OCI-LY7 (cell line): ENCODE data around the gene PELI2. TPM values are rescaled to one million over a fixed set of nuclear protein-coding genes. Genes with fewer than 3 reads are reported as not detected.
"Not testable (repeated sequence)": the region's sequence is repeated elsewhere in the genome, so short reads cannot be mapped to it uniquely, and the experiment has no call there.

ENCODE experiments used
- BruUV-seq: library from RNA; stranded (reverse); fragments of 400-500 nt; replicated peaks from 2 replicates; lab custom pipeline; 2021; lab: Mats Ljungman, UMichigan
- CTCF ChIA-PET: fragments of 300-600 bp; sonication (Branson Sonifier 250); formaldehyde crosslinking; loops from one replicate; lab custom pipeline; 2022; ENCODE audit warnings: antibody characterized with exemption; ENCODE audit not compliant: unreplicated experiment; lab: Charles Lee
- POLR2A ChIA-PET: fragments of 300-600 bp; sonication (Branson Sonifier 250); formaldehyde crosslinking; loops from one replicate; lab custom pipeline; 2022; ENCODE audit warnings: antibody characterized with exemption; lab: Charles Lee
- DNase-seq: peaks from one replicate; pipeline ENCODE4 v3.0.0-alpha.2; 2015; ENCODE audit warnings: low spot score
- H2AFZ ChIP-seq: fragments of 200-600 bp; sonication (generic), shearing (Covaris generic); 2 replicates; pipeline ENCODE4 v1.6.1; 2014; ENCODE audit warnings: mild to moderate bottlenecking, antibody characterized with exemption, low read length, moderate library complexity
- H3K27ac ChIP-seq: fragments of 200-600 bp; sonication (generic); 2 replicates; pipeline ENCODE4 v1.5.1; 2014; ENCODE audit warnings: mixed run types, low read depth, mild to moderate bottlenecking, moderate library complexity, low read length, inconsistent platforms; ENCODE audit not compliant: poor library complexity, severe bottlenecking
- H3K36me3 ChIP-seq: fragments of 200-600 bp; sonication (generic); 2 replicates; pipeline ENCODE4 v1.6.1; 2014; ENCODE audit warnings: mild to moderate bottlenecking, antibody characterized with exemption, low read length, moderate library complexity, mixed read lengths; ENCODE audit not compliant: insufficient read depth
- H3K4me1 ChIP-seq: fragments of 200-600 bp; sonication (generic); 2 replicates; pipeline ENCODE4 v1.5.1; 2014; ENCODE audit warnings: mild to moderate bottlenecking, low read length; ENCODE audit not compliant: insufficient read depth, poor library complexity, severe bottlenecking
- H3K4me2 ChIP-seq: fragments of 200-600 bp; sonication (generic); 2 replicates; pipeline ENCODE4 v1.6.1; 2014; ENCODE audit warnings: mild to moderate bottlenecking, low read length
- H3K4me3 ChIP-seq: fragments of 200-600 bp; sonication (generic); 2 replicates; pipeline ENCODE4 v1.5.1; 2014; ENCODE audit warnings: mild to moderate bottlenecking, low read depth, low read length; ENCODE audit not compliant: poor library complexity, severe bottlenecking
- H3K79me2 ChIP-seq: fragments of 200-600 bp; sonication (generic); 2 replicates; pipeline ENCODE4 v1.6.1; 2016; ENCODE audit warnings: low read depth, mild to moderate bottlenecking, low read length, moderate library complexity, mixed read lengths; ENCODE audit not compliant: insufficient read depth
- H3K9me2 ChIP-seq: fragments of 200-600 bp; sonication (generic); 2 replicates; pipeline ENCODE4 v1.6.1; 2016; ENCODE audit warnings: mild to moderate bottlenecking, low read length, mixed read lengths; ENCODE audit not compliant: insufficient read depth
- H3K9me3 ChIP-seq: fragments of 200-600 bp; sonication (generic); 2 replicates; pipeline ENCODE4 v1.6.1; 2014; ENCODE audit warnings: mild to moderate bottlenecking, mixed run types, low read length, mixed read lengths
- H4K20me1 ChIP-seq: fragments of 200-600 bp; sonication (generic); 2 replicates; pipeline ENCODE4 v1.6.1; 2014; ENCODE audit warnings: mild to moderate bottlenecking, antibody characterized with exemption, low read length, moderate library complexity, mixed read lengths; ENCODE audit not compliant: insufficient read depth
- CTCF ChIP-seq: fragments of 200-600 bp; sonication (generic); conservative IDR thresholded peaks from 2 replicates; pipeline ENCODE4 v1.5.1; 2014; ENCODE audit warnings: mild to moderate bottlenecking, antibody characterized with exemption, low read length, moderate library complexity, mixed read lengths
- EZH2phosphoT487 ChIP-seq: fragments of 200-600 bp; sonication (generic); IDR thresholded peaks from 2 replicates; pipeline ENCODE4 v1.6.1; 2018; ENCODE audit warnings: low read depth, borderline replicate concordance, mild to moderate bottlenecking, mixed run types, antibody characterized with exemption, low read length, moderate library complexity, mixed read lengths
- intact Hi-C: fragments of 100-400 bp; cut with micrococcal nuclease; formaldehyde crosslinking; loops from one replicate; pipeline ENCODE4 v1.10.0; 2022; ENCODE audit not compliant: unreplicated experiment
- total RNA-seq, 2 experiments: library from RNA; depleted of rRNA in 1 of 2; stranded (reverse); fragments of >200 nt in 1 of 2; shearing (Covaris generic) in 1 of 2; gene quantifications; 2 replicates each; pipeline ENCODE4 v1.2.3, GENCODE V29; 2014 to 2022

The PELI2 gene
- total RNA-seq, 2 experiments from 2014 or later, result 2.8 to 3.8 TPM

- intact Hi-C loops, result no loop called here
These were observed 43.4 kb downstream of the PELI2 start for GRCh38 chr14:56161658-56162057.

GRCh38 chr14:56162476-56162875 is 44.3 kb downstream of the PELI2 start:
- Histone ChIP-seq H3K9me2 (no peaks in the 10 kb centered on the region), H3K4me2 (no peak overlapping the region), H3K9me3 (no peaks in the 10 kb centered on the region), H3K4me3 (no peak overlapping the region), H3K27ac (no peak overlapping the region), H4K20me1 (no peaks in the 10 kb centered on the region), H3K79me2 (no peaks in the 10 kb centered on the region), H3K36me3 (no peaks in the 10 kb centered on the region), H3K4me1 (no peaks in the 10 kb centered on the region), H2AFZ (no peak overlapping the region)
- TF ChIP-seq EZH2phosphoT487 (no peak), CTCF (no peak)
- POLR2A ChIA-PET, result no interaction called here
- no TSS peak for BruUV-seq
- CTCF ChIA-PET, result no interaction called here
- DNase-seq, result no peak
- intact Hi-C loops, result no loop called here

More at GRCh38 chr14:56161658-56162057, 43.4 kb downstream of the PELI2 start:
- Histone ChIP-seq H3K4me3 (no peak overlapping the region), H4K20me1 (no peaks in the 10 kb centered on the region; the same call in 1 of the 2 replicates), H3K79me2 (no peaks in the 10 kb centered on the region), H3K9me2 (no peaks in the 10 kb centered on the region), H2AFZ (no peak overlapping the region), H3K4me2 (no peak overlapping the region), H3K4me1 (no peaks in the 10 kb centered on the region), H3K36me3 (no peaks in the 10 kb centered on the region), H3K27ac (no peak overlapping the region), H3K9me3 (no peaks in the 10 kb centered on the region)
- BruUV-seq, result no TSS peak
- CTCF ChIA-PET, result interaction anchor here (0.6 kb wide), 1 partner anchor 343 kb away, joined by 3 read pairs; no protein-coding TSS in a partner anchor
- DNase-seq, result no peak
- TF ChIP-seq CTCF (no peak), EZH2phosphoT487 (no peak)
- POLR2A ChIA-PET, result no interaction called here

- H3K27ac ChIP-seq, H3K4me2 ChIP-seq, H3K4me1 ChIP-seq, BruUV-seq, H3K9me2 ChIP-seq, H4K20me1 ChIP-seq, H3K4me3 ChIP-seq, intact Hi-C loops, POLR2A ChIA-PET, H2AFZ ChIP-seq, H3K79me2 ChIP-seq, DNase-seq, H3K9me3 ChIP-seq, CTCF ChIA-PET, H3K36me3 ChIP-seq: not testable (repeated sequence)
These were observed 48.4 kb downstream of the PELI2 start for GRCh38 chr14:56166579-56166978.
